Measurements from ENCODE around the gene RUNX1.

DNA sequence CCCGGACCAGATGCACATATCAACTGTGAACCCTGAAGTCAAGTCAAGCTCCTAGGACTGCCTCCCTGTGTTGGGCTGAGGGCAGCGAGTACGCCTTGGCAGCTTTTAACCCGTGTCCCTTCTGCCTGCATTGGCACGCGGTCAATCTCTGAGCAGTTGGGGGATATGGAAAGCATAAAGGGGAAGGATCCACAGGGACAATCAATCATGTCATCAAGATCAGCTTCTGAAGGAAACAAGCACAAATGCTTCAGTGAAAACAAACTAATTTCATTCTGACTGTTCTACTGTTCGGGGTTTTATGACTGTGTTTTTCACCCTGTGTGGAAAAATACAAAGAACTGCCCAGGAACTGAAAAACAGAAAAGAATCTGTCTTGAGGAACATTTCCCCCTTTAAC is 106.2 kb downstream of the RUNX1 start:
- no peak for TF ChIP-seq POLR2A (IDR thresholded peaks at IDR 0.05; ENCODE audit: low read depth, low read length)
- TF ChIP-seq TAF1 (IDR thresholded peaks at IDR 0.05; ENCODE audit: borderline replicate concordance, low read depth, low read length), result no peak
